Activated CD4-positive, CD25-positive, alpha-beta regulatory T cell treated with anti-CD3 and anti-CD28 coated beads, Interleukin-2, amount 50 U/mL, for 16 hours (primary cell): ENCODE data around the gene PLAC1.

Experiments used
- DNase-seq: peaks from one replicate; pipeline ENCODE4 v3.0.0-alpha.2; 2020; ENCODE audit warnings: low read depth, low spot score

PLAC1 gene

DNA sequence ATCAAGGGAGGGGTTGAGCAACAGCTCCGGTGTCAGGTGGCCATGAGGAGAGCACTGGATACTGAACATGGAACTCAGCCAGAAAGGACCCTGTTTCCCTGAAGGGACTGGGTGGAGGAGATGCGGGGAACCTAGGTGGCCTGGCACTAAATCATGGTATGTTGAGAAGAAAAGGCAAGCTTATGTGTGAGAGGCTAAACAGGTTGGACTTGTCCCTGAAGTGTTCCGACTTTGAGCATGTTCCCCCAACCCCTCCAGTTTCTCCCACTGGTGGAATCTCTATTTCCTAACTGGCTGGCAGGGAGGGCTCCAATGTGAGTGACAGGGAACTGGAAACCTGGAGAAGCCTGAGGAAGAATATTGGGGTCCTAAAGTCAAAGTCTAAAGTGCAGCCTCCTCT, 69.5 kb downstream of the PLAC1 start:
- DNase-seq: no peak

DNA sequence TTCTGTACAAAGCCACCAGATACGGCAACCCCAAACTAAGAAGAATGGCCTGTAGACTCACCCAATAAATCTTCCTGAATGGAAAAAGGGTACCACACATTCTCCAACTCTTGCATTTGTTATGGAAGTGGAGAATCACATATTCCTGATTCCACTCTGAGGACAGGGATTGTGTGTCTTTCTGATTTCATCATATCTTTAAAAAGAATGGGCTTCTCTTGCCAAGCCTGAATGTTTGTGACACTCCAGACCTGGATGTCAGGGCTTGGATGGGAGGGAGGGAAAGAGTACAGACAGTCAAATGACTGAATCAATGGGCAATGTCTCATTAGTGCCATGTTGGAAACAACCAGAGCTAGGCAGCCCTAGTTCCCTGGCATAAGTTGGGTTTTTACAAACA, 77.4 kb downstream of the PLAC1 start:
- DNase-seq: no peak

DNA sequence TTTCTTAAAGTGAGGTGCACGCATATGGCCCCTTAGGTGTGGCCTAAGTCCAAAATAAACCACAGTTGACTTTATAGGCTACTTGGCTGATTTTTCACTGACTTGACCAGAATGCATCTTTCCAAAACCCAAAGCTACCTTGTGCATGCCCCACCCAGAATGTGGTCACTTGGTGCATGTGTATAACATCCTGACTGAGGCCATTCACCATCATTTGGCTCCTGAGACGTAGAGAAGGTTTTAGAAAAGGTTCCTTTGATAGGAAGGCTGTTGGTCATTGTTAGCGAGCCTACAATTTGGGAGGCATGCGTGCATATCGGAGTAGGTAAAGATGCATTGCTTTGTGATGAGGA, 84.6 kb downstream of the PLAC1 start:
- no peak for DNase-seq

DNA sequence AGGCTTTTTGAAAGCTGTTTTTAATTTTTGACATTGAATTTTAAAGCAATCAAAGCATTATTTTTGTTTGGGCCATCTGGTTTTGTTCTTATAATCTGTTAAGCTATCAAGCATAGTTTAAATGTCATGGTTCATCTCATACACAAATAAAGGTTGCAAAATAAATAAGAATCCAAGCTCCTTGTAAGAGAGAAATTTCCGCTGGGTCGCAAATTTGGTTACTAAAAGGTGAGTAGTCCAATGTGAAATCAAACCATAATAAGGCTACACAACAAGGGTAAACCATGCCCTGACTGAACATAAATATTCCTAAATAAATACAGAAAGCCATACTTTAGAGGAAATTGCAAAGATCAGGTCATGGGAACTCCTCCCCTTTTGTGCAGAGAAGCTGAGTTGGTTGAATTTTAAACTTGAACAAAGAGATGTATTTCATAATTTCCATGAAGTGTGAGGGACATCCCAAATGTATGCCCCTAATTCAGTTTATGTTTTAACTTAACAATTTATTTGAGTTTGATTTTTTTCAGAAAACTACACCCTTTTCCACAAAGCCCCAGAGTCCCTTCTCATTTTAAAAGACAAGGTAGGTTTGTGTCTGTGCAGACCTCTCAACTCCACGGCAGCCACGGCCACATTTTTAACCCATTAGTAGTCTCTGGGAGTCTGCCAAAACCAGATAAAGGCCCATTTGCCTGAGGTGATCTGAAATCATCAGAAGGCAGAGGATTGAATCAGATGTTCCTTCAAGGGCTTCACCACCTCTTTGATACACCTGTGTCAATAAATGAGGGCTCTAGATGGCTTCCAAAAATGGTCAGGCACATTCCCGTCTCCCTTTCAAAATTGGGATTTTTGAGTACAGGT, 85.2 kb downstream of the PLAC1 start:
- DNase-seq: no peak

DNA sequence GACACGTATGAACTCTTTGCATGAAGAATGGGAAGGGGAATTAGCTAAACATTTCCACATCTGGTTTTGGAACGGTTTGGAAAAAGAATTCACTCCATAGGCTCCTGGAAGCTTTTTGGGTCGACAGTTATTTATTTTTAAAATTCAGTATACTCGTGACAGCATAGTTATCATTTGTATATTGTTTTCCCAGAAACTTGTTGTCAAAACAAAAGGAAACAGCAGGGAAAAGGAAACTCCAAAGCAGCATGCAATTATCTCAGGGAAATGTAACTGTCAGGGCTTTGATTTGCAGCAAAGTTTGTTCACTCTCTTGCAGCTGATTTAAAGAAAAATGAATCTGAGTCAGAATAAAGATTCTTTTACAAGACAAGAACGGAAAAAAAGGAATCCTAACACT, 86.5 kb downstream of the PLAC1 start:
- DNase-seq: no peak

DNA sequence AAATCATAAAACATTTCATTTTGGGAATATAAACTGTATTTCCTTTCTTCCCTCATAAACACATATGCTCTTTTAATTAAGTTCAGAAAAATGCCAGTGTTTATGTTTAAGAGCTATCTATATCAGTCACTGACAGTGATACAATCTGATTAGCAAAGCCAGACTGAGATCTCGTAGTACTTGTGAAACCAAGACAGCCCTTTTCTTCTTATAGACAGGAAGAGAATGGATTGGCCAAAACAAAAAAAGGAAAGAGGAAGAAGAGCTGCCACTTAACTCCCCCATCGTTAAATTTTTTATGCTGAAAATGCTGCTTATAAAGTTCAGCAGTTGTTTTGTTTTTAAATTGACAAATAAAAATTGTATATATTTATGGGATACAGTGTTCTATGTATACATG, 87.4 kb downstream of the PLAC1 start:
- no peak for DNase-seq

DNA sequence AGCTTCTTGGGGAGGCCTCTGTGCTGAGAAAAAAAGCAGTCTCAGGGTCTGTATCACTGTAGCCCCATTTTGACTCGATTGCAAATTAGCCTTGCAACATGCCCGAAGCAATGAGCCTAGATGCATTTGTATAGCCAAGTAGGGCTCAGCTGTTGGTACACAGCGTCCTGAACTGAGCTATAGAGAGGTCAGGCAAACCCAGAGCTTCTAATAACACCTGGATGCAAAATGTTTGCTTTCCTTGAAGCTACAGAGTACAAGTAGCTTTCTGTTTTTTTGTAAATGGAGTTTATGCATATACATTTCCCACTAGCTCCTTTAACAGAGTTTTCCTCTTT, 87.8 kb downstream of the PLAC1 start:
- DNase-seq: no peak

DNA sequence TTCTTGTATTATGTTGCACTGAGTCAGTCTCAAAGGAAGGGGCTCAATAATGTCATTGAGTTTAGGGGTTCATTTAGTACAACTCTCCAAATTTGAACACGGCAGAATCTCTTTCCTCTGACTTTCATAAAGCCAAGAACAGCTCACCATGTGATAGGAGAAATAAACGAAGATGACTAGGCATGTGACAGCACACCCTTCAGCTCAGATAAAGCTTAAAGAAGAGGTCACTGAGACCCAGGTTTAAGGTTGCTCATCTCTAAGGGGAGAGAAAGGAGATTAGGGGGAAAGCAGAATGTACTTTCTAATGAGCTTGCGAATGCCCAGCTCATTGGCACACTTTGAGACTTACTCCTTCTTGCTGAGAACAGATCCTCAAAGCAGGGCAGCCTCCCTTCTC, 89.0 kb downstream of the PLAC1 start:
- no peak for DNase-seq

DNA sequence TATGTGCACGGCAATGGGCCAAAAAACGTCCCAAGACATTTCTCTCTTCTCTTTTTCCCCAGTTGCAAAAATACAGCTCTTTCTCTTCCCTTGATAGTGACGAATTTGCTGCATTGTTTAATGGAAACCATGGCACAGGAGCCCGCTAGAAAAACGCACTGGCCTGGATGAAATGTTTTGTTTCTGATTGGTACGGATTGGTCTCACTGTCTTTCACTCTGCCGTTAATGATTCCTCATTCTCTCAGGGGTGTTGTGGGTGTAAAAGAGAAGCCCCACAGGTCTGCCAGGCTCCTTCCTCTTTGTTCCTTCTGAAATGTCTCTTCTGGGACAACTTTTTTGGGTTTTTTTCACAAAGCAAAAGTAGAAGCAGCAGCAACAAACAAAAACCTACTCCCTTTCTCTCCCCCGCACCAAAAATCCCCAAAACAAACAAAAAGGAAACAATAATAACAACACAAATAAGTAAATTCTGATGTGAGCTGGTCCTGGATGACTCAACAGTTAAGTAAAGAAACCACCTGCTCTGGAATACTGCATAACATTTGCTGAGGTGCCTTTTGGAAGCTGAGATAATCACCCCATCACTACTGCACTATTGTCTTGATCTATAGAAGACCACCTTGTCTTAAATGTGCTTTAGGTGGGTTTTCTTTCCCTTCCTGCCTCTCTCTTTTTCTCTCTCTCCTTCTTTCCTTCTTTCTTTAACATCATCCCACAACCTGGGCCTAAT, 89.8 kb downstream of the PLAC1 start:
- no peak for DNase-seq

DNA sequence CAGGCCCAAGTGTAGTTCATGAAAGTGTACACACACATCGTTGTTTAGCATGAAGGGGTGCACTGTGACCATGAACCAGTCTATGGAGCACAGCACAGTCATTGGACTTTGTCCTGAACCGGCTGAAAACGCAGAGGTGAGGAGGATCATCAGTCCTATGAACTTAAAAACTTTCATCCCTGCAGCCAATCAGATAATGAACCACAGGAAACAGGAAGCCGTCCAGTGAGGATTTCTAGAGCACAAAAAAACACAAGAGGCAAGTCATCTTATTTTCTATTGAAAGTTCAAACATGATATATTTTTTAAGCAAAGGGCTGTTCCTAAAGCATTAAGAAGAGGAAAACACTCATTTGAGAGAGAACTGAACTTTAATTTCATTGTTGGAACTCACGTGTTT, 91.8 kb downstream of the PLAC1 start:
- no peak for DNase-seq

DNA sequence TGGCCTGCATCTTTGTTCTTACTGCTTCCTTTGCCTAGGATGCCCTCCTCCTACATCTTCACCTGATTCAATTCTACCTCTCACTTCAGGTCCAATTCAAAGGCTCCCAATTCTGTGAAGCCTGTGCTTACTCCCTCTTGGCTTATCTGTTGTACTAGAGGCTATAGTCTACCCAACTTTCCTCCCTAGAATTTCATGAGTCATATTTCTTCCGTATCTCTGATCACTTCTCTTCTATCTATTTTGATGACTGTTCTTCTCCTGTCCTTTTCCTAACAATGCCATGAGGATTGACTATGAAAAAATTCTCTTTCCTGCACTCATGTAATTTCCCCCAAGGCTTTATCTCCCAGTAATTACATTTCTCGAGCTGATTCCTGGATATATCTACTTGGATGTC, 96.3 kb downstream of the PLAC1 start:
- no peak for DNase-seq

DNA sequence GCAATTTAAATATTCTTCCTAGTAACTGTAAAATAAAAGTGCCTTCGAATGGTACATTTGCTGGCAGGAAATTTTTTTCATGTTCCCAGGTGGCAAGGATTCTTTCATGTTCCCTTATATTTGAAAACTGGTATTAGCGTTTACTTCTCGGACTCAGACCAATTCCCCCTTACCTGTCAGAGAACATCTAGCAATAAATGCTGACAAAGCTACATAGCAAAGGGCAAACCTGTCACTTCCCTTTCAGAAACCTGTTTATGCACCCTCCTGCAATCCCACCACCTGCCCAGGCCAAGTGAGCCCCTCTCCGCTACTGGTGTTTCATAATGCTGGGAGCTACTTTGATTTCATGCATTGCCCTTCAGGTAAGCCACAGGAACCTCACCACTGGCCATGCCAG, 100.1 kb downstream of the PLAC1 start:
- DNase-seq: no peak

DNA sequence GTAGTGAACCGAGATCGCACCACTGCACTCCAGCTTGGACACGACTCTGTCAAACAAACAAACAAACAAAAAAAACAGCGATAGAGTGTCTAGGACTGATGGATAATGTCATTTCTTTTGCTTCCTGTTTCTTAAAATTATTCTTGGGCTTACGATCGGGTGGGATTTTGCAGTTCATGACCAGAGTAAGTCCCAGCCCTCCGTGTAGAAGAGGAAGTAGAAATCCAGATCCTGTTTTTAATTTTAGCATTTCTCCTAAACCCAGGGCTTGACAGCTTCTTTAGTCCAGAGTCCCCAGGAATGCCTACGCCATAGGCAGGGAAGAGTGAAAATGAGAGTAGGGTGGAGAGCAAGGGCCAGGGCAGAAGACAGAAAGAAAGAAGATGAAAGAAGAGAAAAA, 104.0 kb downstream of the PLAC1 start:
- DNase-seq: no peak

DNA sequence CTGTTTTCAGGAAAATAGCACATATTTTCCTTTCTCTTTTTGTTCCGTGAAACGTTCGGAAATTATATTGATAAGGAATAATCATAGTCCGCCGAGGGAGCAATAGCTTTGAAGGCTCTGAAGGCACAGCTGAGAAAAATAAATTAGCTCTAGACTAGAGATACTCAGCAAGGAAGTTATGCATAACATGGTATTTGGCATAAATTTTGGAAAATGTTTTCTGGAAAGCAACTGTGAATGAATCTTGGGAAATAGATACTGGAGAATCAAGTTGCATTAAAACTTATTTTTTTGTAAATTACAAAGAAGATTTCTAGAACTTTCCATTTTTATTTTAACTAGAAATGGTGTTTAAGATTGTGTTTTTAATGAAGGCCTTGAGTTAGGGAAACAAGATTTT, 105.9 kb downstream of the PLAC1 start:
- DNase-seq: no peak

DNA sequence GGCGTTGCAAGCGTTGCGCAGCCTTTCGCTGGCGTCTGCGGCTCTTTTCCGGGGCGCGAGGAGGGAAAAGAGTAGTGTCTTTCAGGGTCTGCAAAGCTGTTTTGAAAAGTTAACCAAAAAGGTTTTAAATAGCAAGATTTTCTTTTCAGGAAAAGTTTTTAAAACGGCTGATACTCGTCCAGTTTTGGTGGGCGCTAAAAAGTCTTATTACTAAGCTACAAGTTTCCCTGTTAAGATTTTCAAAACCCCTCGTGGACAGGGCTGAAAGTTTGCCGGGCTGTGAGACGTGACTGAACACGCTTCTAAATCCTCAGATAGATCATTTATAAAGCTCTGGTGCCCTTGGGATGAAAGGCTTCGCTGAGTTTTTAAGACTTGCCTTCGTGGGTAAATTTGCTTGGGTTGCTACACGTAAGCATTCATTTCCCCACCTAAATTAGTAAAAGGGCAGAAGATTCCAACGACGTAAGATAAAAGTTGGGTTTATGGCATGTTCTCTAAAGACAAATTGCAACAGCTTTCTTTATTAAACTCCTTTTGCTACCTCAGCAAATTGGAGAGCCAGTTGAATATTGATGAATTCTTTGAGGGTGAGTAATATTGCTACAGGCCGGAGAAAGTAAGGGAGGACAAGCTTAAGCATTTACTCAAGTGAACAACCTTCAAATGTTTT, 106.8 kb downstream of the PLAC1 start:
- no peak for DNase-seq

DNA sequence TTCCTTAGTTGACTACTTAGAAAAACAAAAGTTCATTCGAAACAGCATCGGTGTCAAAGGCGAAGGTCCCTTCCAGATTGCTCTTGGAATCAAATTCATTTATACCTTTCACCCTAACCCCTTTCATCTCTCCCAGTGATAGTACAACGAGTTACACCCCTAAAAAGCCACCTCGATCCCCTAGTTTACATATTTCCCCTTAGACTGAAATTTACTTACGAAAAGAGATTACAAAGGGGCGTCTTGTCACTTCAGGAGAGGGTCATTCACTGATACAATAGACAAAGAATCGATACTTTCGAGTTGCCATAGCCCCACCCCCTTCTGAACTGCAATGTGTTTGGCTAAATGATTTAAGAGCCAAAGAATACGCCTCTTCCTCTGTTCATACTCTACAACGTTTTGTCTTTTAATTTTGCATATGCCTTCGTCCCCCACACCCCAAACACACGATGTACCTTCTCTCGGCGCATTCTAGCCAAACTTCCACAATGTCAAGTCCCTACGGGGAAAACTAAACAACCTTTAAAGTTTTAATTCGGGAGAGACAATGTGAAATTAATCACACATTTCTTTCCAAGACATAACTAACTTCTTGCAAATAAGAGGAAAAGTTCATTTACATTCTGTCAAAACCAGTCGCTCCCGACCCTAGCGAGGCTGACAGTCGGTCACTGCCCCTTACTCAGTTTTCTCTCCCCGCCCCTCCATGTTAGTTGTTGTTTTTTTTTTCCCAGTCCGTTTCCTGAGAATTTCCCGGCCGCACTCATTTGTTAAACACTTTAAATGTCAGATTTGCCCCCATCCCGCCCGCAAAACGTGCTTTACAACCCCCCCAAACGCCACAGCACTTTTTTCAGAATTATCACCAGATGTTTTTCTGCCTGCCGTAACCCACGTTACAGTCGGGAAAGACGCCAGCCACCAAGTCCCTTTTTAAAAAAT, 109.7 kb downstream of the PLAC1 start:
- DNase-seq: no peak

DNA sequence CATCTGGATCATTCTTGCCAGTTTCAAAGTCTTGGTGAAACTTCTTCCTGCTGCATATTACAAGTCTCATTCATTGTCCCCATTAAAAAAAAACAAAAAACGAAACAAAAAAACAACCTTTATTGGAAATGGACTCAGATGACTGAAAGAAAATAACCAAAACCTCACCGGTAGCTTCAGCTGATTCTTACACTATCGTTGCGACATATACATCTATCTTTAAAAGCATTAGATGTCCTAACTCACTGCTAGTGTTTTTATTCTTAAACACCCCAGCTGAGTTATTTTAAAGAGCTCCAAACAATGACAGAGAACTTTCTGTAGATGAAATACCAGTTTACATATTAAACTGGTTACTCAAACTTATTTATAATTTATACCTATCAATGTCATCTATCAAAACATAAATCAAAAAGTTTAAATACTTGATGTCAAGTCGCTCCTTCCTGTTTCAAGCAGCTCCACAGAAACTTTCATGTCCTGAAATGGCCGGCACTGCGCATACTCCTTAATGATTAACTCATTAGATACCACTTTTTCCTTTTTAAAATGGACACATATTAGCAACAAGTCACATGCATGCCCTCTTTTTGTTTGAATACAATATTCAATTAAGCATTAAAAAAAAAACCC, 111.1 kb downstream of the PLAC1 start:
- DNase-seq: no peak

DNA sequence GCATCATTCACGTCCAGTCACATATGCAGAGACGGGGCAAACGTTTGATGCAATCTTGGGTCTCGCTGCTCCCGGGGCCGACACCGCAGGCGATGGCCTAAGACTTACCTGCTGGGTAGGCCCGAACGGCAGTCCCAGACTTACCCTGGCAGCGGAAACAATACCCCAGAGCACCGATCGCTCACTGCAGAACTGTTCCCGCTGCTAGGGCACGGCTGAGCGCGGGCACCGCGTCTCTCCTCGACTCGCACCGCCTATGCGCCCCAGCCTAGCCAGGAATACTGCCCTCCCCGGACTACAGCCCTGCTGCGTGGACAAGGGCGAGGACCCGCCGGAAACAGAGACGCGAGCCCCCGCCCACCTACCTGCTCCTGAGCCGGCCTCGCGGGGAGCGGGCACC, 112.1 kb downstream of the PLAC1 start:
- no peak for DNase-seq

DNA sequence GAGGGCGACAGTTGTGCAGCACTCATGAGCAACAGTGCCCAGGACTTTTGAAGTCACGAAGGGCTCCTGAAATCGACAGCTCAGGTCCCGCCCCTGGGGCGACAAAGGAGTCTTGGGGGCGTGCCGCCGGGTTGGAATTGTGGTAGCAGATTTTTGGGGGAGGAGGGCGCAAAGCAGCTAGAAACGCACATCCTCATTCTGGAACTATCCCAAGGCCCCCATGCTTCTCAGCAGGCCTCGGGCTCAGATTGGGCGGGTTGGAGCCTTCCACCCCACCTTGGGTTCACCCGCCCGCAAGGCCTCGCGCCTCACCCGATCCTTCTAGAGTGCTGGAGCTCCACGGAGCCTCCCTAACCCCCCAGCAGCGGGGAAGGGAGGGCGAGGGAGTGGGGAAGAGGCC, 112.8 kb downstream of the PLAC1 start:
- no peak for DNase-seq

DNA sequence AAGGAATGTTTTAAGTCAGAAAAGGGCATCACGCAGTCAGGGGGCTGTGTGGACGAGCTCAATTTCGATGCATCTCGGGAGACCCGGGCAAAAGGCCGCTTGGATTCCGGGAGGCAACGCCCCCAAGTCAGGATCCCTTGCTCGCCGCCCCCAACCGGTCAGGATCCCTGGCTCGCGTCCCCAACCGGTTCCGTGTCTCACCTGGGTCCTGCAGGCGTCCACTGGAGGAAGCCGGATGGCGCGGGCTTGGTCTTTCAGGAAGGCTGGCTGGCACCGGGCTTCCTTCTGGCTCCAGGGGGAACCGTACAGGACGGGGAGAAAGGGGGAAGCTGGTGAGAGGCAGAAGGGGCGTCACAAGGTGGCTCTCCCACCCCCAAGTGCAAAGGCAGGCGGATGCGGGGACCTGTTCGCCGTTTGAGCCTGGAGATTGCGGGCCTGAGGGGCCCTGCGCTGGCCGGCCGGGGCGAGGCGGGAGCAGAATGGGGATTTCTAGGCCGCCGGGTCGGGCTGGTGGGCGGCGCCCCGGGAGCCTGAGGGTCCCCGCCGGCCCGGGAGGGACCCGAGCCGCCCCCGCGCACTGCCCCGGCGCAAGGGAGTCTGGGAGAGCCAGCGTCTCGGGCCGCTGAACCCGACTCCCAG, 113.6 kb downstream of the PLAC1 start:
- DNase-seq: no peak

DNA sequence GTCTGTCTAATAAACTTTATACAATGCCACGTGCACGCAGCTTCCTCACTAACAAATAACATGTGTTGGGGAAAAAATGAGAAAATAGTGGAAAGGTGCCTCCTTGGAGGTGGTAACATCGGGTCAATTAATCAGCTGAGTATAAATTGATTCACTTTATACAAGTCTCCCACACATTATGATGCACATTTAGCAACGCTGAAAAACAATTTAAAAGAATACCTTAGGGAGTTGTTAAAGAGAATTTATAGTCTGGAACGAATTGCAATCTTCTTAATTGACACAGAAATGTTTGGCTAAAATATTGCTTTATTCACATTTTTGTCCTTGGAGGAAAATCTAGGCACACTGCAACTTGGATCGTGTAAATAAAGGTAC, 114.1 kb downstream of the PLAC1 start:
- no peak for DNase-seq
